Natural killer cell (primary cell): ENCODE measurements around the gene SLC2A2. TPM values are rescaled to one million over a fixed set of nuclear protein-coding genes. Genes with fewer than 3 reads are reported as not detected.
"Not testable (repeated sequence)": the region's sequence is repeated elsewhere in the genome, so short reads cannot be mapped to it uniquely, and the experiment has no call there.

Experiments
- ATAC-seq, 3 donors: fragments of 150-1000 bp in 2 of 3; fragments of 200-7000 bp in 1 of 3; cut with Tn5 transposase; 1 replicate in 1 of 3; 2 replicates in 2 of 3; pipeline ENCODE4 v1.10.0; 2021; ENCODE audit warnings: mild to moderate bottlenecking in 2 of 3, moderate library complexity in 2 of 3
- DNase-seq, 2 donors: peaks; one replicate each; pipeline versions ENCODE4 v3.0.0 to v3.0.0-alpha.2; 2013 to 2021; ENCODE audit warnings: mixed read lengths in 1 of 2
- H3K27ac ChIP-seq: one replicate; pipeline ENCODE4 v1.5.1; 2013; ENCODE audit warnings: mild to moderate bottlenecking, low read length
- H3K27me3 ChIP-seq: one replicate; pipeline ENCODE4 v1.6.1; 2013; ENCODE audit warnings: low read length; ENCODE audit not compliant: control insufficient read depth, insufficient read depth
- H3K36me3 ChIP-seq: one replicate; pipeline ENCODE4 v1.6.1; 2013; ENCODE audit warnings: low read length; ENCODE audit not compliant: control insufficient read depth, insufficient read depth
- H3K4me1 ChIP-seq: one replicate; pipeline ENCODE4 v1.6.1; 2013; ENCODE audit warnings: low read length; ENCODE audit not compliant: control insufficient read depth, insufficient read depth
- H3K4me3 ChIP-seq: one replicate; pipeline ENCODE4 v1.5.1; 2013; ENCODE audit warnings: low read length
- H3K9me3 ChIP-seq: one replicate; pipeline ENCODE4 v1.6.1; 2013; ENCODE audit warnings: low read length; ENCODE audit not compliant: control insufficient read depth, insufficient read depth
- H3K27ac Mint-ChIP-seq, 2 donors: one replicate each; pipeline ENCODE4 v1.8.0; 2022; ENCODE audit warnings: mild to moderate bottlenecking in 2 of 2, mixed read lengths in 2 of 2, moderate library complexity in 1 of 2
- H3K27me3 Mint-ChIP-seq, 2 donors: one replicate each; pipeline ENCODE4 v1.8.0; 2022; ENCODE audit warnings: low read depth in 2 of 2, mixed read lengths in 2 of 2
- H3K36me3 Mint-ChIP-seq: one replicate; pipeline ENCODE4 v1.8.0; 2022; ENCODE audit warnings: mixed read lengths
- H3K4me1 Mint-ChIP-seq, 2 donors: one replicate each; pipeline ENCODE4 v1.8.0; 2022; ENCODE audit warnings: mixed read lengths in 2 of 2
- H3K4me3 Mint-ChIP-seq: one replicate; pipeline ENCODE4 v1.8.0; 2022; ENCODE audit warnings: mild to moderate bottlenecking, moderate library complexity, mixed read lengths
- H3K9me3 Mint-ChIP-seq, 2 donors: one replicate each; pipeline ENCODE4 v1.8.0; 2022; ENCODE audit warnings: mixed read lengths in 2 of 2
- CTCF ChIP-seq: fragments of 200-600 bp; IDR thresholded peaks from one replicate; pipeline ENCODE4 v1.8.0; 2022; ENCODE audit warnings: antibody characterized with exemption
- WGBS: methylation state at CpG from one replicate; pipeline ENCODE4 v1.1.7; 2013; ENCODE audit warnings: missing lambda C conversion rate; ENCODE audit not compliant: insufficient coverage; 5-methylcytosine and 5-hydroxymethylcytosine counted together
- intact Hi-C: fragments of 100-400 bp; cut with micrococcal nuclease; formaldehyde crosslinking; loops from one replicate; pipeline ENCODE4 v1.14.2; 2022
- total RNA-seq, 4 donors: library from RNA; stranded (reverse); fragments of 120-200 nt in 1 of 4; gene quantifications; one replicate each; pipeline versions ENCODE4 v1.2.3 to v1.2.4, GENCODE V29; 2013 to 2022

Gene SLC2A2
- total RNA-seq, 3 donors from 2014 or later (not counting 1 experiment from before 2014, with no cell fraction given): not detected

GRCh38 chr3:170975283-170976189 lies 51.0 kb downstream of the SLC2A2 start:
- no peaks in the 10 kb centered on the region for H3K4me1 ChIP-seq
- intact Hi-C loops: no loop called here
- no peaks in the 10 kb centered on the region for H3K36me3 ChIP-seq
- Mint-ChIP-seq H3K27me3 (peaks cover 7 to 26% of the 10 kb centered on the region in 2 donors), H3K36me3 (no peaks in the 10 kb centered on the region), H3K4me3 (no peak overlapping the region), H3K27ac (no peak overlapping the region), H3K9me3 (no peaks in the 10 kb centered on the region), H3K4me1 (no peaks in the 10 kb centered on the region)
- no peak overlapping the region for H3K4me3 ChIP-seq
- no peak for TF ChIP-seq CTCF
- 92% methylated on average over 16 of the region's 16 CpGs for WGBS
- H3K27me3 ChIP-seq: no peaks in the 10 kb centered on the region
- no peak overlapping the region for H3K27ac ChIP-seq
- ATAC-seq (no peak), DNase-seq (no peak)
- H3K9me3 ChIP-seq: no peaks in the 10 kb centered on the region

GRCh38 chr3:170974872-170975271 lies 51.6 kb downstream of the SLC2A2 start:
- peaks cover 7 to 26% of the 10 kb centered on the region in 2 donors for H3K27me3 Mint-ChIP-seq
- no peak overlapping the region for H3K4me3 Mint-ChIP-seq
- Histone ChIP-seq H3K36me3 (no peaks in the 10 kb centered on the region), H3K27ac (no peak overlapping the region), H3K27me3 (no peaks in the 10 kb centered on the region), H3K4me3 (no peak overlapping the region), H3K4me1 (no peaks in the 10 kb centered on the region), H3K9me3 (no peaks in the 10 kb centered on the region)
- no peak for ATAC-seq
- no peak for TF ChIP-seq CTCF
- no peaks in the 10 kb centered on the region for H3K9me3 Mint-ChIP-seq
- H3K27ac Mint-ChIP-seq: no peak overlapping the region
- no peak for DNase-seq
- WGBS: 86% methylated on average over 9 of the region's 9 CpGs
- intact Hi-C loops: no loop called here
- H3K4me1 Mint-ChIP-seq: no peaks in the 10 kb centered on the region
- no peaks in the 10 kb centered on the region for H3K36me3 Mint-ChIP-seq

DNA sequence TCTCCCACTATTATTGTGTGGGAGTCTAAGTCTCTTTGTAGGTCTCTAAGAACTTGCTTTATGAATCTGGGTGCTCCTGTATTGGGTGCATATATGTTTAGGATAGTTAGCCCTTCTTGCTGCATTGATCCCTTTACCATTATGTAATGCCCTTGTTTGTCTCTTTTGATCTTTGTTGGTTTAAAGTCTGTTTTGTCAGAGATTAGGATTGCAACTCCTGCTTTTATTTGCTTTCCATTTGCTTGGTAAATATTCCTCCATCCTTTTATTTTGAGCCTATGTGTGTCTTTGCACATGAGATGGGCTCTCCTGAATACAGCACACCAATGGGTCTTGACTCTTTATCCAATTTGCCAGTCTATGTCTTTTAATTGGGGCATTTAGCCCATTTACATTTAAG lies 53.6 kb downstream of the SLC2A2 start:
- H3K36me3 Mint-ChIP-seq, H3K9me3 ChIP-seq, H3K27me3 ChIP-seq, H3K36me3 ChIP-seq, H3K4me3 ChIP-seq, ATAC-seq, H3K27ac Mint-ChIP-seq, H3K4me1 ChIP-seq, intact Hi-C loops, H3K27ac ChIP-seq, DNase-seq, H3K4me1 Mint-ChIP-seq, H3K9me3 Mint-ChIP-seq, H3K4me3 Mint-ChIP-seq: not testable (repeated sequence)
- H3K27me3 Mint-ChIP-seq: peaks cover 7 to 21% of the 10 kb centered on the region in 2 donors

DNA sequence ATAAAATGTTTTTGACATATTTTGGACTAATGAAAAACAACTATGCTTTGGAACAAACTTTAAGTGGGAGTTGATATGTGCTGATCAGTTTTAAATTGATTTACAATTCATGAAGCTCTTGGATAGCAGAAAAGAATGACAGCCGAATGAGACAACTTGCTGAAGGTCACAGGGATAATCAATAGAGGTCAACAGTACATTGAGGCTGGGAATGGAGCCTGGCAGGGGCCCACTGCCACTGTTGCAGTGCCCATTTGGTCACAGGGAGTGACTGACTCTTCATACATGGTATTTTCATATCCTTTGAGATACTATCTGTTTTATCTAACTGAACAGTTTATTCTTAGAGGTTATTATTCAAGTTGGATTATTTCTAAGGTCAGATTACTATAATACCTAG lies 59.4 kb downstream of the SLC2A2 start:
- no peaks in the 10 kb centered on the region for H3K9me3 ChIP-seq
- Mint-ChIP-seq H3K4me1 (peaks cover 0 to 4% of the 10 kb centered on the region in 2 donors), H3K36me3 (no peaks in the 10 kb centered on the region), H3K27ac (no peak overlapping the region), H3K4me3 (no peak overlapping the region), H3K27me3 (peaks cover 0 to 10% of the 10 kb centered on the region in 2 donors), H3K9me3 (no peaks in the 10 kb centered on the region)
- no peaks in the 10 kb centered on the region for H3K36me3 ChIP-seq
- no peaks in the 10 kb centered on the region for H3K27me3 ChIP-seq
- intact Hi-C loops: loop anchor here (10.0 kb wide), 1 partner anchor 868 kb away; no protein-coding TSS in a partner anchor
- 89% methylated on average over 1 of the region's 1 CpG for WGBS
- ATAC-seq (no peak), DNase-seq (no peak)
- no peak for TF ChIP-seq CTCF
- no peak overlapping the region for H3K4me3 ChIP-seq
- H3K27ac ChIP-seq: no peak overlapping the region
- H3K4me1 ChIP-seq: no peaks in the 10 kb centered on the region
